AG10803 (cell line): Measurements from ENCODE around the gene HYDIN.

Experiments used
- DNase-seq: peaks from one replicate; pipeline ENCODE4 v3.0.0; 2010; ENCODE audit warnings: low read depth
- H3K4me3 ChIP-seq: 2 replicates; pipeline ENCODE4 v1.5.1; 2011; ENCODE audit warnings: mild to moderate bottlenecking, low read length, control low read depth
- CTCF ChIP-seq: conservative IDR thresholded peaks from 2 replicates; pipeline ENCODE4 v1.5.1; 2011; ENCODE audit warnings: mild to moderate bottlenecking, low read length, control low read depth, inconsistent platforms

The HYDIN gene

GRCh38 chr16:71201556-71201955, 29.0 kb downstream of the HYDIN start:
- no peak for DNase-seq

GRCh38 chr16:71201054-71201453, 29.5 kb downstream of the HYDIN start:
- TF ChIP-seq CTCF: no peak
- no peak overlapping the region for H3K4me3 ChIP-seq
- no peak for DNase-seq

More at GRCh38 chr16:71201556-71201955, 29.0 kb downstream of the HYDIN start:
- no peak for TF ChIP-seq CTCF
- H3K4me3 ChIP-seq: no peak overlapping the region

- no peak for TF ChIP-seq CTCF
- H3K4me3 ChIP-seq: no peak overlapping the region
- no peak for DNase-seq
Measured at GRCh38 chr16:71198408-71198807, 32.1 kb downstream of the HYDIN start.

- DNase-seq: no peak
- H3K4me3 ChIP-seq: no peak overlapping the region
- TF ChIP-seq CTCF: no peak
Measured at GRCh38 chr16:71192387-71192786, 38.1 kb downstream of the HYDIN start.

GRCh38 chr16:71188956-71189712, 41.4 kb downstream of the HYDIN start:
- no peak for TF ChIP-seq CTCF
- no peak for DNase-seq
- no peak overlapping the region for H3K4me3 ChIP-seq

- DNase-seq: no peak
- no peak for TF ChIP-seq CTCF
- H3K4me3 ChIP-seq: no peak overlapping the region
Measured at GRCh38 chr16:71185347-71185746, 45.2 kb downstream of the HYDIN start.

- no peak overlapping the region for H3K4me3 ChIP-seq
- DNase-seq: no peak
- TF ChIP-seq CTCF: no peak
Measured at GRCh38 chr16:71179569-71179968, 51.0 kb downstream of the HYDIN start.
